ENCODE data around the gene ROCK2.

ROCK2 gene

GRCh38 chr2:11144738-11145079, 199.7 kb downstream of the ROCK2 start:
- Histone ChIP-seq H3K27me3 (ENCODE audit: insufficient read depth, low read length) (no peaks in the 10 kb centered on the region), H3K9ac (ENCODE audit: low read depth, low read length) (no peak overlapping the region), H3K4me3 (ENCODE audit: low read length) (no peak overlapping the region), H3K9me3 (ENCODE audit: insufficient read depth, low read depth, low read length) (no peaks in the 10 kb centered on the region), H3K36me3 (ENCODE audit: insufficient read depth, low read length) (no peaks in the 10 kb centered on the region), H3K27ac (ENCODE audit: low read depth, low read length) (no peak overlapping the region), H3K4me1 (ENCODE audit: insufficient read depth, low read length) (no peaks in the 10 kb centered on the region)
- 91% methylated on average over 6 of the region's 6 CpGs for WGBS

GRCh38 chr2:11144077-11144737, 200.2 kb downstream of the ROCK2 start:
- no peaks in the 10 kb centered on the region for H3K9me3 ChIP-seq (ENCODE audit: insufficient read depth, low read depth, low read length)
- H3K4me1 ChIP-seq (ENCODE audit: insufficient read depth, low read length), result no peaks in the 10 kb centered on the region
- no peak overlapping the region for H3K4me3 ChIP-seq (ENCODE audit: low read length)
- no peak overlapping the region for H3K27ac ChIP-seq (ENCODE audit: low read depth, low read length)
- no peaks in the 10 kb centered on the region for H3K27me3 ChIP-seq (ENCODE audit: insufficient read depth, low read length)
- no peak overlapping the region for H3K9ac ChIP-seq (ENCODE audit: low read depth, low read length)
- no peaks in the 10 kb centered on the region for H3K36me3 ChIP-seq (ENCODE audit: insufficient read depth, low read length)
- 89% methylated on average over 7 of the region's 7 CpGs for WGBS

- 92% methylated on average over 6 of the region's 6 CpGs for WGBS
- Histone ChIP-seq H3K27me3 (ENCODE audit: insufficient read depth, low read length) (no peaks in the 10 kb centered on the region), H3K9me3 (ENCODE audit: insufficient read depth, low read depth, low read length) (no peaks in the 10 kb centered on the region)
Observed at GRCh38 chr2:11142987-11143386, 201.4 kb downstream of the ROCK2 start.

GRCh38 chr2:11142330-11142729, 202.1 kb downstream of the ROCK2 start:
- H3K9ac ChIP-seq (ENCODE audit: low read depth, low read length), result no peak overlapping the region
- no peak overlapping the region for H3K4me3 ChIP-seq (ENCODE audit: low read length)
- H3K27me3 ChIP-seq (ENCODE audit: insufficient read depth, low read length), result no peaks in the 10 kb centered on the region
- H3K9me3 ChIP-seq (ENCODE audit: insufficient read depth, low read depth, low read length), result no peaks in the 10 kb centered on the region
- no peaks in the 10 kb centered on the region for H3K36me3 ChIP-seq (ENCODE audit: insufficient read depth, low read length)
- no peaks in the 10 kb centered on the region for H3K4me1 ChIP-seq (ENCODE audit: insufficient read depth, low read length)
- 78% methylated on average over 3 of the region's 3 CpGs for WGBS
- H3K27ac ChIP-seq (ENCODE audit: low read depth, low read length), result no peak overlapping the region

More at GRCh38 chr2:11142987-11143386, 201.4 kb downstream of the ROCK2 start:
- Histone ChIP-seq H3K4me3 (ENCODE audit: low read length) (no peak overlapping the region), H3K27ac (ENCODE audit: low read depth, low read length) (no peak overlapping the region), H3K4me1 (ENCODE audit: insufficient read depth, low read length) (no peaks in the 10 kb centered on the region), H3K9ac (ENCODE audit: low read depth, low read length) (no peak overlapping the region), H3K36me3 (ENCODE audit: insufficient read depth, low read length) (no peaks in the 10 kb centered on the region)

- Histone ChIP-seq H3K27ac (ENCODE audit: low read depth, low read length) (no peak overlapping the region), H3K9me3 (ENCODE audit: insufficient read depth, low read depth, low read length) (no peaks in the 10 kb centered on the region), H3K4me1 (ENCODE audit: insufficient read depth, low read length) (no peaks in the 10 kb centered on the region), H3K9ac (ENCODE audit: low read depth, low read length) (no peak overlapping the region), H3K4me3 (ENCODE audit: low read length) (no peak overlapping the region), H3K36me3 (ENCODE audit: insufficient read depth, low read length) (no peaks in the 10 kb centered on the region), H3K27me3 (ENCODE audit: insufficient read depth, low read length) (no peaks in the 10 kb centered on the region)
- WGBS, result 90% methylated on average over 4 of the region's 4 CpGs
Observed at GRCh38 chr2:11141319-11141718, 203.1 kb downstream of the ROCK2 start.

GRCh38 chr2:11140492-11140891, 203.9 kb downstream of the ROCK2 start:
- no peak overlapping the region for H3K9ac ChIP-seq (ENCODE audit: low read depth, low read length)
- no peak overlapping the region for H3K4me3 ChIP-seq (ENCODE audit: low read length)
- H3K27ac ChIP-seq (ENCODE audit: low read depth, low read length), result no peak overlapping the region
- H3K27me3 ChIP-seq (ENCODE audit: insufficient read depth, low read length), result no peaks in the 10 kb centered on the region
- no peaks in the 10 kb centered on the region for H3K4me1 ChIP-seq (ENCODE audit: insufficient read depth, low read length)
- H3K36me3 ChIP-seq (ENCODE audit: insufficient read depth, low read length), result no peaks in the 10 kb centered on the region
- over 99% methylated on average over 4 of the region's 4 CpGs for WGBS
- H3K9me3 ChIP-seq (ENCODE audit: insufficient read depth, low read depth, low read length), result no peaks in the 10 kb centered on the region

- no peak overlapping the region for H3K4me3 ChIP-seq (ENCODE audit: low read length)
- peaks cover 15% of the 10 kb centered on the region for H3K4me1 ChIP-seq (ENCODE audit: insufficient read depth, low read length)
- 97% methylated on average over 5 of the region's 5 CpGs for WGBS
- H3K9me3 ChIP-seq (ENCODE audit: insufficient read depth, low read depth, low read length), result no peaks in the 10 kb centered on the region
- no peaks in the 10 kb centered on the region for H3K36me3 ChIP-seq (ENCODE audit: insufficient read depth, low read length)
- H3K27ac ChIP-seq (ENCODE audit: low read depth, low read length), result no peak overlapping the region
- H3K9ac ChIP-seq (ENCODE audit: low read depth, low read length), result no peak overlapping the region
- H3K27me3 ChIP-seq (ENCODE audit: insufficient read depth, low read length), result peaks cover 6% of the 10 kb centered on the region; the same call in 1 of the 2 replicates
Observed at GRCh38 chr2:11134349-11134748, 210.1 kb downstream of the ROCK2 start.

GRCh38 chr2:11133936-11134320, 210.5 kb downstream of the ROCK2 start:
- H3K9me3 ChIP-seq (ENCODE audit: insufficient read depth, low read depth, low read length), result no peaks in the 10 kb centered on the region
- H3K27me3 ChIP-seq (ENCODE audit: insufficient read depth, low read length), result peaks cover 6% of the 10 kb centered on the region; the same call in 1 of the 2 replicates
- WGBS, result 77% methylated on average over 8 of the region's 8 CpGs
- peak overlapping the region; percentile 51 for H3K4me3 ChIP-seq (ENCODE audit: low read length)
- H3K4me1 ChIP-seq (ENCODE audit: insufficient read depth, low read length), result peaks cover 15% of the 10 kb centered on the region
- H3K9ac ChIP-seq (ENCODE audit: low read depth, low read length), result no peak overlapping the region
- H3K36me3 ChIP-seq (ENCODE audit: insufficient read depth, low read length), result no peaks in the 10 kb centered on the region
- no peak overlapping the region for H3K27ac ChIP-seq (ENCODE audit: low read depth, low read length)

GRCh38 chr2:11133238-11133935, 211.0 kb downstream of the ROCK2 start:
- Histone ChIP-seq H3K4me3 (ENCODE audit: low read length) (peak overlapping the region; percentile 51), H3K27me3 (ENCODE audit: insufficient read depth, low read length) (peaks cover 6% of the 10 kb centered on the region; the same call in 1 of the 2 replicates), H3K9me3 (ENCODE audit: insufficient read depth, low read depth, low read length) (no peaks in the 10 kb centered on the region), H3K4me1 (ENCODE audit: insufficient read depth, low read length) (peaks cover 15% of the 10 kb centered on the region), H3K36me3 (ENCODE audit: insufficient read depth, low read length) (no peaks in the 10 kb centered on the region), H3K9ac (ENCODE audit: low read depth, low read length) (peak overlapping the region; percentile 58), H3K27ac (ENCODE audit: low read depth, low read length) (no peak overlapping the region)
- WGBS, result 55% methylated on average over 23 of the region's 25 CpGs

GRCh38 chr2:11132036-11132671, 212.3 kb downstream of the ROCK2 start:
- H3K9me3 ChIP-seq (ENCODE audit: insufficient read depth, low read depth, low read length), result no peaks in the 10 kb centered on the region
- no peak overlapping the region for H3K27ac ChIP-seq (ENCODE audit: low read depth, low read length)
- H3K36me3 ChIP-seq (ENCODE audit: insufficient read depth, low read length), result no peaks in the 10 kb centered on the region
- peaks cover 6% of the 10 kb centered on the region; the same call in 1 of the 2 replicates for H3K27me3 ChIP-seq (ENCODE audit: insufficient read depth, low read length)
- H3K4me1 ChIP-seq (ENCODE audit: insufficient read depth, low read length), result peaks cover 15% of the 10 kb centered on the region
- no peak overlapping the region for H3K4me3 ChIP-seq (ENCODE audit: low read length)
- WGBS, result 84% methylated on average over 19 of the region's 19 CpGs
- no peak overlapping the region for H3K9ac ChIP-seq (ENCODE audit: low read depth, low read length)

GRCh38 chr2:11131166-11131920, 213.1 kb downstream of the ROCK2 start:
- H3K36me3 ChIP-seq (ENCODE audit: insufficient read depth, low read length), result no peaks in the 10 kb centered on the region
- no peak overlapping the region for H3K9ac ChIP-seq (ENCODE audit: low read depth, low read length)
- peaks cover 15% of the 10 kb centered on the region for H3K4me1 ChIP-seq (ENCODE audit: insufficient read depth, low read length)
- peaks cover 6% of the 10 kb centered on the region; the same call in 1 of the 2 replicates for H3K27me3 ChIP-seq (ENCODE audit: insufficient read depth, low read length)
- H3K4me3 ChIP-seq (ENCODE audit: low read length), result no peak overlapping the region
- no peak overlapping the region for H3K27ac ChIP-seq (ENCODE audit: low read depth, low read length)
- H3K9me3 ChIP-seq (ENCODE audit: insufficient read depth, low read depth, low read length), result no peaks in the 10 kb centered on the region
- WGBS, result 91% methylated on average over 20 of the region's 20 CpGs
